Measurements from ENCODE around the gene OR4M1. TPM values are rescaled to one million over a fixed set of nuclear protein-coding genes. Genes with fewer than 3 reads are reported as not detected.
"Not testable (repeated sequence)": the region's sequence is repeated elsewhere in the genome, so short reads cannot be mapped to it uniquely, and the experiment has no call there.

Gene OR4M1
- total RNA-seq, 2 donors from 2014 or later, result not detected

- no peaks in the 10 kb centered on the region for H3K36me3 ChIP-seq (replicated peaks in 1 of 2; ENCODE audit: insufficient read depth in 1 of 2, low read depth in 2 of 2)
- intact Hi-C loops (cut with DNase I), result no loop called here
- H3K27me3 ChIP-seq, result no peaks in the 10 kb centered on the region
- no peak overlapping the region for H3K4me3 ChIP-seq
- WGBS, 2 donors, result 32 to 33% methylated on average over 1 of the region's 1 CpG
- no peaks in the 10 kb centered on the region for H3K9me3 ChIP-seq
- no peak overlapping the region for H3K27ac ChIP-seq
- TF ChIP-seq CTCF (IDR thresholded peaks at IDR 0.05), result no peak
- TF ChIP-seq POLR2A (IDR thresholded peaks at IDR 0.05), result no peak
- ATAC-seq (no peak), DNase-seq (no peak)
- no peaks in the 10 kb centered on the region for H3K4me1 ChIP-seq
These were observed 49.9 kb downstream of the OR4M1 start for GRCh38 chr14:19823178-19823577.

- no peaks in the 10 kb centered on the region for H3K9me3 ChIP-seq
- no peaks in the 10 kb centered on the region for H3K27me3 ChIP-seq
- WGBS, 2 donors, result 6 to 16% methylated on average over 1 of the region's 1 CpG
- ATAC-seq (no peak), DNase-seq (no peak)
- intact Hi-C loops (cut with DNase I), result no loop called here
- H3K36me3 ChIP-seq (replicated peaks in 1 of 2; ENCODE audit: insufficient read depth in 1 of 2, low read depth in 2 of 2), result no peaks in the 10 kb centered on the region
- no peak overlapping the region for H3K27ac ChIP-seq
- no peaks in the 10 kb centered on the region for H3K4me1 ChIP-seq
- no peak overlapping the region for H3K4me3 ChIP-seq
- TF ChIP-seq CTCF (IDR thresholded peaks at IDR 0.05), result no peak
- no peak for TF ChIP-seq POLR2A (IDR thresholded peaks at IDR 0.05)
These were observed 50.5 kb downstream of the OR4M1 start for GRCh38 chr14:19823765-19824164.

GRCh38 chr14:19827626-19828244 is 54.4 kb downstream of the OR4M1 start:
- 39 to 43% methylated on average over 12 of the region's 12 CpGs for WGBS, 2 donors
- H3K36me3 ChIP-seq (replicated peaks in 1 of 2; ENCODE audit: insufficient read depth in 1 of 2, low read depth in 2 of 2); H3K27ac ChIP-seq; H3K4me1 ChIP-seq; DNase-seq; ATAC-seq; H3K4me3 ChIP-seq; H3K27me3 ChIP-seq; H3K9me3 ChIP-seq; intact Hi-C loops (cut with DNase I): not testable (repeated sequence)

GRCh38 chr14:19828314-19828713 is 55.0 kb downstream of the OR4M1 start:
- 50 to 57% methylated on average over 2 of the region's 2 CpGs for WGBS, 2 donors
- intact Hi-C loops (cut with DNase I), result no loop called here
- H3K36me3 ChIP-seq (replicated peaks in 1 of 2; ENCODE audit: insufficient read depth in 1 of 2, low read depth in 2 of 2), result no peaks in the 10 kb centered on the region
- H3K27ac ChIP-seq, result no peak overlapping the region
- no peak for TF ChIP-seq POLR2A (IDR thresholded peaks at IDR 0.05)
- TF ChIP-seq CTCF (IDR thresholded peaks at IDR 0.05), result no peak
- H3K4me1 ChIP-seq, result no peaks in the 10 kb centered on the region
- H3K4me3 ChIP-seq, result no peak overlapping the region
- H3K27me3 ChIP-seq, result no peaks in the 10 kb centered on the region
- no peak for DNase-seq
- H3K9me3 ChIP-seq, result no peaks in the 10 kb centered on the region
- no peak for ATAC-seq

Other genes with a start within 250 kb of the OR4M1 start
- not detected for gene OR11H2, start 59.6 kb upstream of the OR4M1 start, total RNA-seq
- not detected for gene OR4Q3, start 29.9 kb upstream of the OR4M1 start, total RNA-seq
- not detected for gene OR4N2, start 30.3 kb downstream of the OR4M1 start, total RNA-seq
- gene OR4K2, start 101.6 kb downstream of the OR4M1 start, total RNA-seq, result not detected
- gene OR4K5, start 147.1 kb downstream of the OR4M1 start, total RNA-seq, result not detected
- not detected for gene OR4K1, start 157.4 kb downstream of the OR4M1 start, total RNA-seq
- gene OR4K15, start 202.1 kb downstream of the OR4M1 start, total RNA-seq, result not detected
- not detected for gene OR4Q2, start 228.7 kb downstream of the OR4M1 start, total RNA-seq
- not detected for gene OR4K14, start 245.8 kb downstream of the OR4M1 start, total RNA-seq